Measurements from ENCODE around the gene TUFM. TPM values are rescaled to one million over a fixed set of nuclear protein-coding genes. Genes with fewer than 3 reads are reported as not detected.
"Not testable (repeated sequence)": the region's sequence is repeated elsewhere in the genome, so short reads cannot be mapped to it uniquely, and the experiment has no call there.

Gene TUFM
- total and polyA plus RNA-seq, 10 donors = 76.3 to 194 (median 117) TPM

DNA sequence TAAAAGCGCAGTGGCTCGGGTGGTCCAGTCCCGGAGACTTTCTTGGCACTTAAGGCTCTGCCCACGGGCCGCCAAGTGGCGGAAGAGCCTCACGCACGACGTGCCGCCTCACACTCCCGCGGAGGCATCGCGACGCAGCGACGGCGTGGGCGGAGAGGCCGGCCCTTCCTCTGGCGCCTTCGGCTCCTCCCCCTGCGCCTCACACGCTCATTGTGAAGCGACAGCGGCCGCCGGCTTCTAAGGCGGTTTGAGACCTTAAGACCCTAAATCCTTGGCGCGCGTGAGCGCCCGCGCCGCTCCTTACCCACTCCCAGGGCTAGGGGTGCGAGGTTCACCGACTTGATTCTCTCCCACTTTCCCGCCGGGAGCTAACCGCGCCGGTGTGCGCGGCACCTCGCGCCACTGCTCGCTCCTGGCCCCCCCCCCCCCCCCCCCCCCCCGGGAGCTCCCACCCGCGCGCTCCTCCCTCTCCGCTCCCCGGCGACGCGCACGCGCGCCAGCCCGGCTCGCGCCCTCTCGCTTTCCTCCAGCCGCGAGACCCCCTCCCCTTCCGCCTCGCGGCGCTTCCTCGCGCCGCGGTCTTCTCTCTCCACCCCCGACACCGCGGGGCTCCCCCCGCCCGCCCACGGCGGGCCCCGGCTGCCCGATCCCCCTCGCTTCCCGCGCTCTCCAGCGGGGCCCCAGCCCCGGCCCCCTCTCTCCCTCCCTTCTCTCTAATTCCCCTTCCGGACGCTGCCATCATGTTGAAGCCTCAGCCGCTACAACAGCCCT, 23.4 kb downstream of the TUFM start, which contains the start of gene ATXN2L:
Gene ATXN2L (plus strand): TSS at position 480 of the 771 bp plus-strand sequence. CDS start 261 bp downstream, at position 741.
- Histone ChIP-seq H3K36me3 (peaks cover 0 to 43% (median 27%) of the 10 kb centered on the region in 6 donors), H3K9me3 (no peaks in the 10 kb centered on the region), H3K27me3 (replicated peaks in 1 of 7) (no peaks in the 10 kb centered on the region), H3K27ac (peak within 1 kb of the TSS; percentile 96 to 100 (median 99)), H3K4me1 (peaks cover 13 to 62% (median 33%) of the 10 kb centered on the region in 6 donors), H3K4me3 (peak within 1 kb of the TSS; percentile 92 to 100 (median 98))
- intact Hi-C loops (cut with DNase I; ENCODE audit: low total_unique reads) = loop anchor here (5.0 kb wide), 1 partner anchor 130 kb away; the partner anchor contains the start of gene NFATC2IP
- peak; percentile 99 for DNase-seq
- peak; percentile 31 to 81 (median 55) for TF ChIP-seq POLR2A (IDR thresholded peaks at IDR 0.05)
- TF ChIP-seq POLR2AphosphoS5 (IDR thresholded peaks at IDR 0.05) = peak; percentile 96 to 98 (median 96)
- TF ChIP-seq, protein P1, sequence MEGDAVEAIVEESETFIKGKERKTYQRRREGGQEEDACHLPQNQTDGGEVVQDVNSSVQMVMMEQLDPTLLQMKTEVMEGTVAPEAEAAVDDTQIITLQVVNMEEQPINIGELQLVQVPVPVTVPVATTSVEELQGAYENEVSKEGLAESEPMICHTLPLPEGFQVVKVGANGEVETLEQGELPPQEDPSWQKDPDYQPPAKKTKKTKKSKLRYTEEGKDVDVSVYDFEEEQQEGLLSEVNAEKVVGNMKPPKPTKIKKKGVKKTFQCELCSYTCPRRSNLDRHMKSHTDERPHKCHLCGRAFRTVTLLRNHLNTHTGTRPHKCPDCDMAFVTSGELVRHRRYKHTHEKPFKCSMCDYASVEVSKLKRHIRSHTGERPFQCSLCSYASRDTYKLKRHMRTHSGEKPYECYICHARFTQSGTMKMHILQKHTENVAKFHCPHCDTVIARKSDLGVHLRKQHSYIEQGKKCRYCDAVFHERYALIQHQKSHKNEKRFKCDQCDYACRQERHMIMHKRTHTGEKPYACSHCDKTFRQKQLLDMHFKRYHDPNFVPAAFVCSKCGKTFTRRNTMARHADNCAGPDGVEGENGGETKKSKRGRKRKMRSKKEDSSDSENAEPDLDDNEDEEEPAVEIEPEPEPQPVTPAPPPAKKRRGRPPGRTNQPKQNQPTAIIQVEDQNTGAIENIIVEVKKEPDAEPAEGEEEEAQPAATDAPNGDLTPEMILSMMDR (IDR thresholded peaks at IDR 0.05 in 8 of 11, conservative IDR thresholded peaks at IDR 0.05 in 3 of 11) = peak in 6 of 11 experiments; percentile 29 to 50 (median 45)
- 0 to 2% (median 1%) methylated on average over 47 to 86 of the region's 91 CpGs for WGBS, 5 donors

DNA sequence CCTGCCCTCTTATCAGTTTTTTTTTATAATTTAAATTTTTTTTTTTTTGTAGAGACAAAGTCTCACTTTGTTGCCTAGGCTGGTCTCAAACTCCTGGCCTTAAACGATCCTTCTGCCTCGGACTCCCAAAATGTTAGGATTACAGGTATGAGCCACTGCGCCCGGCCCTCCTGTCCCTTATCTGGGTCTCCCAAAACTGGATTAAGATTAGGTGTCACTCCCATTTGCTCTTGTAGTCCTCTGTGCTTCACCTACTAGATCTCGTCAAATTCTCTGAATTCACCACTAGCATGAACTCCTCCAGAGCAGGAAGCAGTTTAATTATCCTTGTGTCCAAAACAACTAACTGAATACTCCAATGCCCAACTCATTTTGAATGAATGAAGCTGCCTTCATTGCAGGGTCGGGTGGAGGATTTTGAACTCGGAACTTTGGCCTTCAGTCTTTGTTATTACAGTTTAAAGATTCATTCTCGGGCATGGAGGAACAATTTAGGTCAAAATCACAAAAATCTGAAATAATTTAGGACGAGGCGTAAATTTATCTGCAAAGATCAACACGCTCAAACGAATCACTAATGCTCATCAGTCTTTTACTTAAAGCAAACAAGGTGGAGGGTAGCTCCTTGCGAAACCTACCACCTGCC, 24.2 kb downstream of the TUFM start:
- Histone ChIP-seq H3K27me3 (replicated peaks in 1 of 7) (no peaks in the 10 kb centered on the region), H3K4me1 (peaks cover 13 to 55% (median 33%) of the 10 kb centered on the region in 6 donors), H3K27ac (peak overlapping the region; percentile 96 to 100 (median 99)), H3K9me3 (no peaks in the 10 kb centered on the region), H3K4me3 (peak overlapping the region; percentile 92 to 100 (median 98)), H3K36me3 (peaks cover 0 to 36% (median 20%) of the 10 kb centered on the region in 6 donors)
- intact Hi-C loops (cut with DNase I; ENCODE audit: low total_unique reads) = loop anchor here (5.0 kb wide), 1 partner anchor 130 kb away; the partner anchor contains the start of gene NFATC2IP
- DNase-seq = no peak
- WGBS, 5 donors = 34 to 41% (median 35%) methylated on average over 13 of the region's 13 CpGs
- TF ChIP-seq POLR2AphosphoS5 (IDR thresholded peaks at IDR 0.05) (no peak), POLR2A (IDR thresholded peaks at IDR 0.05) (no peak)
- TF ChIP-seq, protein P1 (IDR thresholded peaks at IDR 0.05 in 8 of 11, conservative IDR thresholded peaks at IDR 0.05 in 3 of 11) = no peak

DNA sequence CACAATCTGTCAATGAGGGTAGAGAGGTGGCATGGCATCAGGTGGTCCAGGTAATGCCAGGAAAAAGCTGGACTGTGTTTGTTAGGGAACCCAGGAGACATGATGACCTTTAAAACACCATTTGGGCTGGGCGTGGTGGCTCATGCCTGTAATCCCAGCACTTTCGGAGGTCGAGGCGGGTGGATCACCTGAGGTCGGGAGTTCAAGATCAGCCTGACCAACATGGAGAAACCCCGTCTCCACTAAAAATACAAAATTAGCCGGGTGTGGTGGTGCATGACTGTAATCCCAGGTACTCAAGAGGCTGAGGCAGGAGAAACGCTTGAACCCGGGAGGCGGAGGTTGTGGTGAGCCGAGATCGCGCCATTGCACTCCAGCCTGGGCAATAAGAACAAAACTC, 25.6 kb downstream of the TUFM start:
- 89 to 97% (median 94%) methylated on average over 13 of the region's 13 CpGs for WGBS, 5 donors
- not testable (repeated sequence) for DNase-seq; H3K9me3 ChIP-seq; H3K4me3 ChIP-seq; H3K27me3 ChIP-seq (replicated peaks in 1 of 7)
- intact Hi-C loops (cut with DNase I; ENCODE audit: low total_unique reads) = loop anchor here (5.0 kb wide), 1 partner anchor 132 kb away; the partner anchor contains the start of gene NFATC2IP
- Histone ChIP-seq H3K4me1 (peaks cover 10 to 40% (median 23%) of the 10 kb centered on the region in 6 donors), H3K27ac (peak overlapping the region in 2 of 8 donors; percentile 12 to 54), H3K36me3 (peaks cover 0 to 27% (median 7%) of the 10 kb centered on the region in 6 donors)

DNA sequence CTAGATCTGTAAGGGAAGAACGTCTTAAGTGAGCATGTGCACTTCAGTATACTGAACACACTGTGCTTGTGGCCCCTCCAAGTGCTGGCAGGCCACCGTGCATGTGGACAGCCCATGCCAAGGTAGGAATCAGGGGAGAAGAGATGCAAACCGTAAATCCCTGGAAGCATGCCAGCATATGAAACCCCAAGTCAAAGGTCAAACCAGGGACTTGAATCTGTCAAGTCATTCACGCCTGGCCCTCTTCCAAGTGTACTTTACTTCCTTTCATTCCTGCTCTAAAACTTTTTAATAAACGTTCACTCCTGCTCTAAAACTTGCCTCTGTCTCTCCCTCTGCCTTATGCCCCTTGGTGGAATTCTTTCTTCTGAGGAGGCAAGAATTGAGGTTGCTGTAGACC, 26.1 kb downstream of the TUFM start:
- peaks cover 4 to 35% (median 18%) of the 10 kb centered on the region in 6 donors for H3K4me1 ChIP-seq
- peak overlapping the region in 2 of 8 donors; percentile 12 to 54 for H3K27ac ChIP-seq
- no peaks in the 10 kb centered on the region for H3K9me3 ChIP-seq
- intact Hi-C loops (cut with DNase I; ENCODE audit: low total_unique reads) = loop anchor here (5.0 kb wide), 1 partner anchor 132 kb away; the partner anchor contains the start of gene NFATC2IP
- no peak overlapping the region for H3K4me3 ChIP-seq
- peaks cover 0 to 22% (median 2%) of the 10 kb centered on the region in 6 donors for H3K36me3 ChIP-seq
- H3K27me3 ChIP-seq (replicated peaks in 1 of 7) = no peaks in the 10 kb centered on the region
- no peak for DNase-seq
- TF ChIP-seq POLR2A (IDR thresholded peaks at IDR 0.05) (no peak), POLR2AphosphoS5 (IDR thresholded peaks at IDR 0.05) (peak in 1 of 3 donors; percentile 12)
- TF ChIP-seq, protein P1 (IDR thresholded peaks at IDR 0.05 in 8 of 11, conservative IDR thresholded peaks at IDR 0.05 in 3 of 11) = no peak
- WGBS, 5 donors = 63 to 88% (median 80%) methylated on average over 5 of the region's 5 CpGs

DNA sequence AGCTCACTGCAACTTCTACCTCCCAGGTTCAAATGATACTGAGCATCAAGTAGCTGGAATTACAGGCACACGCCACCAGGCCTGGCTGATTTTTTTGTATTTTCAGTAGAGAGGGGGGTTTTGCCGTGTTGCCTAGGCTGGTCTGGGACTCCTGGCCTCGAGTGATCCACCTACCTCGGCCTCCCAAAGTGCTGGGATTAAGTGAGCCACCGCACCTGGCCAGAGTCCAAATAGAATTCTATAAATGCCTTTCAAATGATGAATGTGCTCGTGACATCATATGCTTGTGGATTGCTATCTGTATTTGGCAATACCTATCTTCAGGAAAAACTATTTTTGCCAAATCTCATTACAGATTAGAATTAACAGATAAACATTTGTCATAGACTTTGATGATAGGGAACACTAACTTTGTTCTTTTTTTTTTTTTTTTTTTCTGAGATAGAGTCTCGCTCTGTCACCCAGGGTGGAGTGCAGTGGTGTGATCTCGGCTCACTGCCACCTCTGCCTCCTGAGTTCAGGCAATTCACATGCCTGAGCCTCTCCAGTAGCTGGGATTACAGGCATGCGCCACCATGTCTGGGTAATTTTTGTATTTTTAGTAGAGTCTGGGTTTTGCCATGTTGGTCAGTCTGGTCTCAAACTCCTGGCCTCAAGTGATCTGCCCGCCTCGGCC, 38.6 kb downstream of the TUFM start:
- H3K4me3 ChIP-seq; H3K9me3 ChIP-seq; H3K4me1 ChIP-seq; H3K27ac ChIP-seq; intact Hi-C loops (cut with DNase I; ENCODE audit: low total_unique reads); H3K36me3 ChIP-seq; H3K27me3 ChIP-seq (replicated peaks in 1 of 7); DNase-seq: not testable (repeated sequence)
- WGBS, 5 donors = no CpG with 5 or more reads among the region's 11 CpGs
